ENCODE results near the gene PAX3.
A peak's percentile ranks its signal among the peaks of the same experiment; 100 is the strongest.

Gene PAX3

DNA sequence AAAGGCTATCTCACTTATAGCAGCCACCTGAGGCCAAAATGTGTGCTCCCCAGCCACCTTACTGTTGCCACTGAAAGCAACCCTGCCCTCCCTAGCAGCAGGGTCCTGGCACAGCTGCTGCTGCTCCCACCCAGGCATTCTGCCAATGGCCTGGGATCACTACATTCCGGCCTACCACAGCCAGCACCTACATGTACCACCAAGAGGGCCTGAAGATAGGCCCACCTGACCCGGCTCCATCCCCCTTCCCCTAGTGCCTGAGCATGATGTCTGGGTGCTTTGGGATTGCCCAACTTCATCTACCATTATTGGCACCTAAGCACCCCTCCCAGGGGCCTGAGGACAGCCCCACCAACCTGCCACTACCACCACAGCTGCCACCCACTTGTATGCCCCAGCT lies 34.6 kb upstream of the PAX3 start:
- in situ Hi-C loops (cut with HindIII; ENCODE audit: low sequenced_read_pairs): no loop called here
- no peak overlapping the region for H3K4me3 ChIP-seq (ENCODE audit: low read depth, low read length)
- no peak for DNase-seq (ENCODE audit: low read depth)
- TF ChIP-seq, protein P1, sequence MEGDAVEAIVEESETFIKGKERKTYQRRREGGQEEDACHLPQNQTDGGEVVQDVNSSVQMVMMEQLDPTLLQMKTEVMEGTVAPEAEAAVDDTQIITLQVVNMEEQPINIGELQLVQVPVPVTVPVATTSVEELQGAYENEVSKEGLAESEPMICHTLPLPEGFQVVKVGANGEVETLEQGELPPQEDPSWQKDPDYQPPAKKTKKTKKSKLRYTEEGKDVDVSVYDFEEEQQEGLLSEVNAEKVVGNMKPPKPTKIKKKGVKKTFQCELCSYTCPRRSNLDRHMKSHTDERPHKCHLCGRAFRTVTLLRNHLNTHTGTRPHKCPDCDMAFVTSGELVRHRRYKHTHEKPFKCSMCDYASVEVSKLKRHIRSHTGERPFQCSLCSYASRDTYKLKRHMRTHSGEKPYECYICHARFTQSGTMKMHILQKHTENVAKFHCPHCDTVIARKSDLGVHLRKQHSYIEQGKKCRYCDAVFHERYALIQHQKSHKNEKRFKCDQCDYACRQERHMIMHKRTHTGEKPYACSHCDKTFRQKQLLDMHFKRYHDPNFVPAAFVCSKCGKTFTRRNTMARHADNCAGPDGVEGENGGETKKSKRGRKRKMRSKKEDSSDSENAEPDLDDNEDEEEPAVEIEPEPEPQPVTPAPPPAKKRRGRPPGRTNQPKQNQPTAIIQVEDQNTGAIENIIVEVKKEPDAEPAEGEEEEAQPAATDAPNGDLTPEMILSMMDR (IDR thresholded peaks at IDR 0.05; ENCODE audit: low read depth, low read length, missing control alignments): no peak

DNA sequence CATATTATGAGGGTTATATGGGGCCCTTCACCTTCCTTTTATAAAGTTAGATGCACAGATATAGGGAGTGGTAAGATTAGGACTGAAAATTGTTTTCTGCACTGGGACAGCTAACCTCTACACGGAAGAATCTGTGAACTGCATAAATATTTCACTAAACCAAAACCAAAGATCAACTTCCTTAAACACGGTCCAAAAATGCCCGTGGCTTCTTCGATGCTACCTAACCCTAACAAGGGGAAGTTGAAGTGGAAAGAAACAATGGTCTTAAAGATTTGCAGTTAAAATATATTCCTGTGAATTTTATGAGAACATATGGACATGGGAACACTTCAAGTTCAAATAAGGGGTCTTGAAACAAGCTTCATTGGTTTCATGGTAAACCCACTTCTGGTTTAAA lies 33.3 kb upstream of the PAX3 start:
- TF ChIP-seq, protein P1 (IDR thresholded peaks at IDR 0.05; ENCODE audit: low read depth, low read length, missing control alignments): no peak
- in situ Hi-C loops (cut with HindIII; ENCODE audit: low sequenced_read_pairs): no loop called here
- no peak for DNase-seq (ENCODE audit: low read depth)
- H3K4me3 ChIP-seq (ENCODE audit: low read depth, low read length): no peak overlapping the region

GRCh38 chr2:222330910-222331309 lies 32.1 kb upstream of the PAX3 start:
- DNase-seq (ENCODE audit: low read depth): no peak
- in situ Hi-C loops (cut with HindIII; ENCODE audit: low sequenced_read_pairs): no loop called here
- TF ChIP-seq, protein P1 (IDR thresholded peaks at IDR 0.05; ENCODE audit: low read depth, low read length, missing control alignments): no peak
- no peak overlapping the region for H3K4me3 ChIP-seq (ENCODE audit: low read depth, low read length)

- TF ChIP-seq, protein P1 (IDR thresholded peaks at IDR 0.05; ENCODE audit: low read depth, low read length, missing control alignments): no peak
- no peak overlapping the region for H3K4me3 ChIP-seq (ENCODE audit: low read depth, low read length)
- DNase-seq (ENCODE audit: low read depth): no peak
- in situ Hi-C loops (cut with HindIII; ENCODE audit: low sequenced_read_pairs): loop anchor here (25.0 kb wide), 2 partner anchors 285 to 290 kb away; no protein-coding TSS in a partner anchor
These were observed 23.4 kb upstream of the PAX3 start for GRCh38 chr2:222322236-222322635.

GRCh38 chr2:222320436-222321395 lies 21.9 kb upstream of the PAX3 start:
- in situ Hi-C loops (cut with HindIII; ENCODE audit: low sequenced_read_pairs): loop anchor here (25.0 kb wide), 2 partner anchors 283 to 292 kb away; no protein-coding TSS in a partner anchor
- TF ChIP-seq, protein P1 (IDR thresholded peaks at IDR 0.05; ENCODE audit: low read depth, low read length, missing control alignments): no peak
- peak overlapping the region; percentile 51 for H3K4me3 ChIP-seq (ENCODE audit: low read depth, low read length)
- DNase-seq (ENCODE audit: low read depth): no peak

DNA sequence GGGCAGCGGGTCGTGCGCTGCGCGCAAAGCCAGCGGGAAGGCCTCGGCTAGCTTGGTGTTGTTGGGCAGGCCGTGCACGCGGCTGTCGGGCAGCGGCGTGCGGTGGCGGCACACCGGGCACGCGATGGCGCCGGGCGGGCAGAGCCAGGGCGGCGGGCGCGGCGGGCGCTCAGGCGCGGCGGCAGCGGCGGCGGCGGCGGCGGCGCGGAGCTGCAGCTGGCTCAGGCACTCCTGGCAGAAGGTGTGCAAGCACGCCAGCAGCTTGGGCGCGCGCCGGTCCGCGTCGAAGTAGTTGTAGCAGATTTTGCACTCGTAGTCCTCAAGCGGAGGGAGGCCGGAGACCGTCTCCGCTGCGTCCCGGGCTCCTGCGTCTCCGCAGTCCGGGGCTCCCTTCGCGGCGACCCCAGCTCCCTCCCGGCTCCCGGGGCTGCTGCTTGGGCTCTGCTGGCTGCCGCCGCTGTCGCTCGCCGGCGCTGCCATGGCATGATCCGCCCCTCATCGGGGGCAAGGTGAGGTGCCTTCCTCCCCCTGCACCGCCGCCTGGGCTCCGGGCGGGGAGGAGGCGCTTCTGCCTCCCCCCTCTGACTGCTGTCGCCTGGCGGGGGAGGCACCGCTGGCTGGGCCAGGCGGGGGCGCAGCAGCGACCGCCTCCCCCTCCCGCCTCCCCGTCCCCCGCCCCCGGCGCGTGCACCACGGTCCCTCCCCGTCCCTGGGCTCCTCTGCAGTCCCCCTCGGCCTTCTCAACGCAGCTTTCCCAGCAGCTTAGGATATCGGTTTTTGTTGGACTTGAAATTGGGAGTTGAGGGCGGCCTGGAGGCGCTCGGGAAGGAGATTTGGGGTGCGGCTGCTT lies 21.0 kb upstream of the PAX3 start:
- TF ChIP-seq, protein P1 (IDR thresholded peaks at IDR 0.05; ENCODE audit: low read depth, low read length, missing control alignments): no peak
- in situ Hi-C loops (cut with HindIII; ENCODE audit: low sequenced_read_pairs): loop anchor here (25.0 kb wide), 2 partner anchors 283 to 292 kb away; no protein-coding TSS in a partner anchor
- no peak for DNase-seq (ENCODE audit: low read depth)
- H3K4me3 ChIP-seq (ENCODE audit: low read depth, low read length): peak overlapping the region; percentile 51

All from astrocyte of the cerebellum (primary cell).